Measurements from ENCODE around the gene METTL27. TPM values are rescaled to one million over a fixed set of nuclear protein-coding genes. Genes with fewer than 3 reads are reported as not detected.

Gene METTL27
- total RNA-seq, 4 donors from 2014 or later, result 0.36 to 1.5 (median 0.53) TPM

GRCh38 chr7:73830681-73831583, 11.4 kb downstream of the METTL27 start, which contains the start of gene CLDN4:
CLDN4 (plus strand) TSS chr7:73830996; CDS start chr7:73831202, 206 bp downstream.
- in situ Hi-C loops (cut with MboI; ENCODE audit: low sequenced_read_pairs in 4 of 4), result no loop called here
- Histone ChIP-seq H3K27me3 (no peaks in the 10 kb centered on the region), H3K36me3 (no peaks in the 10 kb centered on the region), H3K4me3 (no peak within 1 kb of the TSS), H3K27ac (no peak within 1 kb of the TSS), H3K4me1 (peaks cover 6 to 10% of the 10 kb centered on the region in 2 donors), H3K9me3 (no peaks in the 10 kb centered on the region)
- no peak for TF ChIP-seq POLR2A (IDR thresholded peaks at IDR 0.05)
- no peak for TF ChIP-seq CTCF (IDR thresholded peaks at IDR 0.05 in 4 of 5, conservative IDR thresholded peaks at IDR 0.05 in 1 of 5)
- intact Hi-C loops (cut with DNase I; ENCODE audit: low total_unique reads), result no loop called here
- ATAC-seq (no peak), DNase-seq (no peak)

GRCh38 chr7:73829921-73830680, 12.2 kb downstream of the METTL27 start:
- TF ChIP-seq POLR2A (IDR thresholded peaks at IDR 0.05) (no peak), CTCF (IDR thresholded peaks at IDR 0.05 in 4 of 5, conservative IDR thresholded peaks at IDR 0.05 in 1 of 5) (no peak)
- Histone ChIP-seq H3K27ac (no peak overlapping the region), H3K36me3 (no peaks in the 10 kb centered on the region), H3K9me3 (no peaks in the 10 kb centered on the region), H3K27me3 (no peaks in the 10 kb centered on the region), H3K4me3 (no peak overlapping the region), H3K4me1 (peaks cover 6 to 10% of the 10 kb centered on the region in 2 donors)
- ATAC-seq (no peak), DNase-seq (no peak)
- intact Hi-C loops (cut with DNase I; ENCODE audit: low total_unique reads), result no loop called here
- in situ Hi-C loops (cut with MboI; ENCODE audit: low sequenced_read_pairs in 4 of 4), result no loop called here

DNA sequence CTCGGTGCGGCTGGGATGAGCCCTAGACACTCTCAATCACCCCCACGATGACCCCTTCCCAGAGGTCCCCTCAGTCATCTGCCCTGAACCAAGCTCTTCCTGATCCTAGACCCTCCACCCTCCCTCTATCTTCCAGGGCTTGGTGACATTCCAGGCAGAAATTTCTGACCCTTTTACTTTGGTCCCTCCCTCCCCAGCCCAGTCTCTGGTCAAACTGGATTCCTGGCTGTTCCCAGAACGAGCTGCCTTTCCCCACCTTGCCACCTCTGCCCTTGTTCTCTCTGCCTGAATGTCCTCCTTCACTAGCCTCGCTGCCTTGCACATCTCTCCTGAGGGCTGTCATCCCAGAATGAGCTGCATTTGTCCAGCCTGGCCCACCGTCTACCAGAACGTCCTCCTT, 12.8 kb downstream of the METTL27 start:
- Histone ChIP-seq H3K27me3 (no peaks in the 10 kb centered on the region), H3K36me3 (no peaks in the 10 kb centered on the region), H3K9me3 (no peaks in the 10 kb centered on the region), H3K27ac (no peak overlapping the region), H3K4me1 (peaks cover 6 to 10% of the 10 kb centered on the region in 2 donors), H3K4me3 (no peak overlapping the region)
- DNase-seq (no peak), ATAC-seq (no peak)
- in situ Hi-C loops (cut with MboI; ENCODE audit: low sequenced_read_pairs in 4 of 4) (no loop called here), intact Hi-C loops (cut with DNase I; ENCODE audit: low total_unique reads) (no loop called here)
- no peak for TF ChIP-seq POLR2A (IDR thresholded peaks at IDR 0.05)
- TF ChIP-seq CTCF (IDR thresholded peaks at IDR 0.05 in 4 of 5, conservative IDR thresholded peaks at IDR 0.05 in 1 of 5), result no peak

- no peak overlapping the region for H3K27ac ChIP-seq
- no peak for DNase-seq
- in situ Hi-C loops (cut with MboI; ENCODE audit: low sequenced_read_pairs in 4 of 4), result no loop called here
- no peak for ATAC-seq
- H3K36me3 ChIP-seq, result no peaks in the 10 kb centered on the region
- intact Hi-C loops (cut with DNase I; ENCODE audit: low total_unique reads), result no loop called here
- H3K4me1 ChIP-seq, result peaks cover 6 to 10% of the 10 kb centered on the region in 2 donors
- no peak overlapping the region for H3K4me3 ChIP-seq
- no peaks in the 10 kb centered on the region for H3K27me3 ChIP-seq
- no peak for TF ChIP-seq CTCF (IDR thresholded peaks at IDR 0.05 in 4 of 5, conservative IDR thresholded peaks at IDR 0.05 in 1 of 5)
- H3K9me3 ChIP-seq, result no peaks in the 10 kb centered on the region
Observed at GRCh38 chr7:73828972-73829371, 13.3 kb downstream of the METTL27 start.
